Stimulated activated CD4-positive, alpha-beta T cell treated with anti-CD3 and anti-CD28 coated beads, Interleukin-1b, Interleukin-23, amount 100 ng/mL, for 48 hours (primary cell): ENCODE results near the gene OR4C46.
"Not testable (repeated sequence)": the region's sequence is repeated elsewhere in the genome, so short reads cannot be mapped to it uniquely, and the experiment has no call there.

Source experiments
- DNase-seq: peaks from one replicate; pipeline ENCODE4 v3.0.0-alpha.2; 2020

OR4C46 gene

DNA sequence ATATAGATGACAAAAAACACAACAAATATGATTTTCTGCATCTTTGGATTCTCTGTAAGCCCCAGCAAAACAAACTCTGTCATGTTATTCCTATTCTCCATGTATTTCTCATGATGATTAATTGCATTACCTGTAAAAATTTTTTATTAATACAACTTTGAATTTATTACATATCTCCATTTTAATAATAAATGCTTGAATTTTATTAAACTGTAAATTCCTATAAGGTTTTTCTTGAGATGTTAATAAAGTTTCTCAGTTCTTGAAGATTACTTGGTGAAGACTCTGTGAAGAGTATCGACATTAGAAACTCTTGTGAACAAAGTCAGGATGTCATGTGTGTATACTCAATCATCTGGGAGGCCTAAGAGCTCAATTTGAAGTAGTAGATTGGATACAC is at the start of gene OR4C46:
OR4C46 (minus strand) TSS at position 101 of the 400 bp plus-strand sequence; CDS start at position 101, 0 bp downstream.
- no peak for DNase-seq

- DNase-seq, result not testable (repeated sequence)
Observed at GRCh38 chr11:54645606-54646005, 41.8 kb upstream of the OR4C46 start.

- not testable (repeated sequence) for DNase-seq
Observed at GRCh38 chr11:54561439-54561838, 42.4 kb downstream of the OR4C46 start.

- no peak for DNase-seq
Observed at GRCh38 chr11:54558919-54559318, 44.9 kb downstream of the OR4C46 start.

- no peak for DNase-seq
Observed at GRCh38 chr11:54558407-54558806, 45.4 kb downstream of the OR4C46 start.
